HL-60 (cell line): Measurements from ENCODE around the gene GNG12.

Experiments
- DNase-seq, 2 experiments: peaks; one replicate each; pipeline ENCODE4 v3.0.0-alpha.2; 2010 to 2020; ENCODE audit warnings: low read depth in 1 of 2, low spot score in 1 of 2
- H3K27ac ChIP-seq: fragments of 250-450 bp; sonication (Bioruptor Pico); replicated peaks from 2 replicates; pipeline ENCODE4 v1.5.1; 2020; ENCODE audit warnings: mild to moderate bottlenecking, moderate library complexity
- H3K27me3 ChIP-seq: fragments of 250-450 bp; sonication (Bioruptor Pico); 2 replicates; pipeline ENCODE4 v1.5.1; 2021; ENCODE audit warnings: mild to moderate bottlenecking, moderate library complexity; ENCODE audit not compliant: insufficient read depth, poor library complexity, severe bottlenecking
- H3K4me3 ChIP-seq: replicated peaks from 2 replicates; pipeline ENCODE4 v1.5.1; 2011; ENCODE audit warnings: mild to moderate bottlenecking, control low read depth, low read length; ENCODE audit not compliant: insufficient read depth
- GABPA ChIP-seq: IDR thresholded peaks from 2 replicates; pipeline ENCODE4 v1.6.1; 2012; ENCODE audit warnings: low read depth
- POLR2AphosphoS5 ChIP-seq: IDR thresholded peaks from 2 replicates; pipeline ENCODE4 v1.6.1; 2012; ENCODE audit warnings: low read depth
- REST ChIP-seq: IDR thresholded peaks from 2 replicates; pipeline ENCODE4 v1.6.1; 2012; ENCODE audit warnings: low read depth; ENCODE audit not compliant: insufficient replicate concordance
- SPI1 ChIP-seq: IDR thresholded peaks from 2 replicates; pipeline ENCODE4 v1.6.1; 2012; ENCODE audit warnings: low read depth, mild to moderate bottlenecking, borderline replicate concordance
- TF ChIP-seq, protein P1 (sequence below): IDR thresholded peaks from one replicate; pipeline ENCODE4 v1.5.1; 2011; ENCODE audit warnings: low read length, control low read depth, inconsistent platforms; ENCODE audit not compliant: insufficient read depth

Gene GNG12

GRCh38 chr1:67853704-67854103 lies 20.4 kb upstream of the GNG12 start:
- TF ChIP-seq SPI1 (no peak), REST (no peak)
- TF ChIP-seq, protein P1, sequence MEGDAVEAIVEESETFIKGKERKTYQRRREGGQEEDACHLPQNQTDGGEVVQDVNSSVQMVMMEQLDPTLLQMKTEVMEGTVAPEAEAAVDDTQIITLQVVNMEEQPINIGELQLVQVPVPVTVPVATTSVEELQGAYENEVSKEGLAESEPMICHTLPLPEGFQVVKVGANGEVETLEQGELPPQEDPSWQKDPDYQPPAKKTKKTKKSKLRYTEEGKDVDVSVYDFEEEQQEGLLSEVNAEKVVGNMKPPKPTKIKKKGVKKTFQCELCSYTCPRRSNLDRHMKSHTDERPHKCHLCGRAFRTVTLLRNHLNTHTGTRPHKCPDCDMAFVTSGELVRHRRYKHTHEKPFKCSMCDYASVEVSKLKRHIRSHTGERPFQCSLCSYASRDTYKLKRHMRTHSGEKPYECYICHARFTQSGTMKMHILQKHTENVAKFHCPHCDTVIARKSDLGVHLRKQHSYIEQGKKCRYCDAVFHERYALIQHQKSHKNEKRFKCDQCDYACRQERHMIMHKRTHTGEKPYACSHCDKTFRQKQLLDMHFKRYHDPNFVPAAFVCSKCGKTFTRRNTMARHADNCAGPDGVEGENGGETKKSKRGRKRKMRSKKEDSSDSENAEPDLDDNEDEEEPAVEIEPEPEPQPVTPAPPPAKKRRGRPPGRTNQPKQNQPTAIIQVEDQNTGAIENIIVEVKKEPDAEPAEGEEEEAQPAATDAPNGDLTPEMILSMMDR: peak; percentile 52
- peak; percentile 1 to 31 for DNase-seq
- H3K27me3 ChIP-seq: no peaks in the 10 kb centered on the region
- H3K4me3 ChIP-seq: no peak overlapping the region
- no peak overlapping the region for H3K27ac ChIP-seq

- H3K4me3 ChIP-seq: no peak overlapping the region
These were observed 18.5 kb upstream of the GNG12 start for GRCh38 chr1:67851800-67852199.

DNA sequence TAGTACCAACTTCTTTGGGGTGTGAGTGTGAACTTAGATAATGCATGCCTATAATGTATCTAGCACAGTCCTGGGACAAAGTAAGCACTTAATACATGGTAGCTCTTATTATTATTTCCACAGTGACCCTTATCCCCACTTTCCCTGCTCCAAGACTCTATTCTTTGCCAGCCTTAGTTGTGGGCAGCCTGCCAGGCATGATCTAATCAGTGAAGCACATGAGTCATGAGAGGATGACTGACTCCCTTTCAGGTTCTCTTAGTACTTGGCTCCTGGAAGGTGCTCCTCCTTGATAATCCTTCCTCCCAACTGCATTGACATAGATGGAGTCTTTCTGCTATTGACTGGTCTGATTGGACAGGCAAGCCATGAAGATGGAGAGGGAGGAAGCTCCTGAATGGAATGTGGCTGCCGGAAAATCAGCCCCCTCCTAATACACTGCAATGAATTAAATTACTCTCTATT lies 17.4 kb upstream of the GNG12 start:
- DNase-seq: no peak

More at GRCh38 chr1:67851800-67852199, 18.5 kb upstream of the GNG12 start:
- peaks cover 2% of the 10 kb centered on the region for H3K27me3 ChIP-seq
- TF ChIP-seq SPI1 (no peak), GABPA (no peak), REST (no peak), POLR2AphosphoS5 (no peak)
- TF ChIP-seq, protein P1: no peak
- no peak overlapping the region for H3K27ac ChIP-seq
- no peak for DNase-seq

More for the DNA sequence above, 17.4 kb upstream of the GNG12 start:
- H3K27ac ChIP-seq: no peak overlapping the region
- TF ChIP-seq SPI1: no peak
- no peak for TF ChIP-seq POLR2AphosphoS5
- no peak for TF ChIP-seq GABPA
- TF ChIP-seq, protein P1: no peak
- no peak for TF ChIP-seq REST
- H3K27me3 ChIP-seq: peaks cover 2% of the 10 kb centered on the region
- H3K4me3 ChIP-seq: no peak overlapping the region
